Measurements from ENCODE around the gene IKZF2.

Gene IKZF2

DNA sequence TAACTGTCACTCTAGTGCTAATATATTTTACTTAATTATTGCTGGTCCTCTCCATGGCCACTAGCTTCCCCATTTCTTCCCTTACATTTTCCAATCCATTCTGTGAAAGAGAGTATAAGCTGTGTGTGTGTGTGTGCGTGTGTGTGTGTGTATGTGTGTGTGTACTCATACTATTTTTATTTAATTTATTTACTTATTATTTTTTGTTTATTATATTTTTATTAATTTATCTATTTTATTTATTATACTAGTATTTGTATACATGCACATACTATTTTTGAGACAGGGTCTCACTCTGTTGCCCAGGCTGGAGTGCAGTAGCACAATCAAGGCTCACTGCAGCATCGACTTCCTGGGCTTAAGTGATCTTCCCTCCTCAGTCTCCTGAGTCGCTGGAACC, 59.6 kb downstream of the IKZF2 start:
- DNase-seq = no peak

DNA sequence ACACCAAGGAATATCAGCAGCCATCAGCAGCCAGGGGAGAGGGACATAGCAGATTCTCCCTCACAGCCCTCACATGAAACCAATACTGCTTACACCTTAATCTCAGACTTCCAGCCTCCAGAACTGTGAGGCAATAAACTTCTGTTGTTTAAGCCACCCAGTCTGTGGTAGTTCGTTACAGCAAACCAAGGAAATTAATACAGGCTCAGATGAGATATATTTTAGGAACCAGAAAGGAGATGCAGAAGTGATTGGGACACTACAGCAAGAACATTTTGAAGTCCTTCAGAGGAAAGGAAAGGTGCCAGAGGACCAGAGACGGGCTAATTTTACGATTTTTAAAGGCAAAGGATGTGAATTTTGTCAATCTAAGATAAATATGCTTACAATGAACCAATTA, 60.6 kb downstream of the IKZF2 start:
- no peak for DNase-seq

DNA sequence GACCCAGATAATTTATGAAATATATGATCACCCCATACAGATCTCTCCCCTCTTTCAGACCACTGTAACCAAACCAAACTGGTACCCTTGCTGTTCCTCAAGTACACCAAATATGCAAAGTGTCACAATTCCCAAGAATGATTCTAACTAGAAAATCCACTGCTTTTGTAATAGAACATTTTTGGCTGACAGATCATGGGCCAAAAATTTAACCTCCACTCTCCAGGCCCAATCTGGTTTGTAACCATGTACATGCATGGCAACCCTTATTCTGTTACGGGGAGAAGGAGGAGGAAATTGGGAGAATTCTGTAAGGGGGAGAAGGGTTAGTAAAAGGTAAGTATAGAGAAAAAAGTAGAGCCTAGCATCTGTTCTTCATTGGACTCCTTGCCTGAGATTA, 62.0 kb downstream of the IKZF2 start:
- no peak for DNase-seq

DNA sequence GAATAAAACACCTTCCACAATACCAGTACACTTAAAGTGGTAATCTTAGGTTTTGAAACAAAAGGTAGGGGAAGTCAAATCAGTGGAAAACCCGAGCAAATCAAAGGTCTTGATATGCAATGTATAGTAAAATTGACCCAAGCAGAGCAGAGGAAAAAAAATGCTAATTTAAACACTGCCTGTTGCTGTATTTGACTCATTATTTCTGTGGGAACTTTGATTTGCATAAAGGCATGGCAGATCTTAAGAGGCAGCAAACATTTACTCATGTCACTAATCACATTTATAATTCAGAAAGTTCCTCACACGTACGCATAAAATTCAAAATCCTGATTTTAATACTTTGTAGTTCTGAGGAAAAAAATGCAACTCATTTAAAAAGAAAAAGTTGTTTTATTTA, 64.4 kb downstream of the IKZF2 start:
- DNase-seq = no peak

DNA sequence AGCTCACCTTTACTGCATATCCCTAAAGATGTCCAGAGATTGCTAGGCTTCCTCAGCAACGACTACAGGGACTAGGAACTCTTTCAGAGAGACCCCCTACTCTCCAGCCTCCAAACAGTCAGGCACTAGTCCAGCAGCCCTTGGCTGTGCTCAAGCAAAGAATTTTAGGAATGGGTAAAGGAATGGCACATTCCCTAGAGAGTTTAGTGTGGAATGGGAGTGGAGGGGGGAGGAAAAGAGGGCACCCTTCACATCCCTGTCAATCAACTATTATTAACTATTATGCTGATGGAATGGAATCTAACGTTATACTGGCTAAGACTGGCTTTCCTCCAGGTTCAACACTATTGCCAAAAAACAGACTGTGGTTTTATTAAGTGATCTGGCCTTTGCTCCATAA, 64.8 kb downstream of the IKZF2 start:
- DNase-seq = no peak

DNA sequence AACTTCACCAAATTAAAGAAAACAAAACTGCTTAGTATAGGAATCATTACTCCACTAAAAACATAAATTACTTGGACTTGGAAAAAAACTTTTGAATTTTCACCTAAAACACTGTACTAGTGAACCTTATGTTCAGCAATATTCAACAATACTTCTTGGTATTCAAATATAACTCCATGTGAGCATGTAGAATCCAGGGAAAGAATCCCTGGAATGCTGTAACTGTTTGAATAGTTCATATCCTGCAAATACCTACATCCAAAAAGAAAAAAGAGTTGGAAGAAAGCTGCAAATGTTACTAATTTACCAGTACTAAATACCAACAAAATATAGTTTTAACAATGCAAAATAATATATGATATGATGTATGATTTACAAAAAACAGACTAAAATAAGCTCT, 65.4 kb downstream of the IKZF2 start:
- DNase-seq = no peak

DNA sequence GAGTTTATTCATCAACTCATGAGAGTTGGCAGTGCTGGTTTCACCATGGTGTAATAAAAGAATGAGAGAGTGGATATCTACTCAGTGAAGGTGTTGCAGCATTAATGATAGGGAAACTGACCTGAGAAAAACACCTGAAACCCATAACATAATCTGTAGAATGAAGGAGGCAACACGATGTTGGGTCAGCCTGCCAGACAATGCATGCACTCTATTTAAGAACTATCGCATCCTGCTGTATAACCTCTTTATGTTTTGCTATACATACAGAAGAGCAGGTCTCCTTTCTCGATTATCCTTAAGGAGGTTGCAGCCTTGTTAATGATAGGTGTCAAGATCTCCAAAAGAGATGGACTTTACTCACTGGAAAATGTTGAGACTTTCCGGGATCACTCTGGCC, 65.9 kb downstream of the IKZF2 start:
- no peak for DNase-seq

DNA sequence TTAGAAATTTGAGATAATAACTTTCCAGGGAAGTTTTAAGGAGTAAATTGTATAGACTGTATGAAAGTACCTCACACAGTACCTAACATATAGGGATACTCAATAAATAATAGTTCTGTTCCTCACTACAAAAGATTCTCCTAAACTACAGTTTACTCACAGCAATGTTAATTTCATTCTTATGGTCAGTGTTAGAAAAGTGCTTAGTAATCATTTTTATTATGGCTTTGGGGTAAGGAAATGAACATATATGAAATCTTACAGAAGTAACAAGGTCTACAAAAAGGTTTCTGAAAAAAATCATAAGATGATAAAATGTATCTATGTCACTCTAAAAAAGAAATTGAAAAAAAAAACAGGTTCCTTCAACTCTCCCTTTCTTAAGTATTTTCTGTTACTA, 67.2 kb downstream of the IKZF2 start:
- no peak for DNase-seq

DNA sequence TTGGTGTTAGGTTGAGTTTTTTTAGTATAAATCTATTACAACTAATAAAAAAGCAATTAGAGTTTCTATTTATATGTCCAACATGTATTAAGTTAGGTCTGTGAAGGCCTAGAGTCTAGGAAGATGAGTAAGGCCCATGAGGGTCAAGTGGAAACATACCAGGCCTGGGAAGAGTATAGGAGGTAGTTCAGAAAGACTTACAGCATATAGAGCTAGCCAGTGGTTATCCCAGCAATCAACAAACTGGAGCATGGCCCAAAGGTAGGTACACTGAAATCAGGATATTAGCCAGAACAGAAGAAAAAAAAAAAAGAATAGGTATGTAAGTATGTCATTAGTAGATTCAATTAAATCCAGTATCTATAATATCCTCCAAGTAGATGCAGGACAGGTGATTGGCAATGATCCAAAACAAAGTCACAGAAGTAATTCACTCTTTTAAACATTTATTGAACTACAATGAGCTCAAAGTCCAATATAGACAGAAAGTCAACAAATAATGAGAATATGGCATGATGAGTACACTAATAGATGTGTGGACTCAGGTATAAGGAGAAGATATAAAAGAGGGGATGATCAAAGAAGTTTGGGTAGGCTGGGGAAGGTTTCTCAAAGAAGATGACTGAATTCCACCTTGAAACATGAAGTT, 70.3 kb downstream of the IKZF2 start:
- DNase-seq = no peak

DNA sequence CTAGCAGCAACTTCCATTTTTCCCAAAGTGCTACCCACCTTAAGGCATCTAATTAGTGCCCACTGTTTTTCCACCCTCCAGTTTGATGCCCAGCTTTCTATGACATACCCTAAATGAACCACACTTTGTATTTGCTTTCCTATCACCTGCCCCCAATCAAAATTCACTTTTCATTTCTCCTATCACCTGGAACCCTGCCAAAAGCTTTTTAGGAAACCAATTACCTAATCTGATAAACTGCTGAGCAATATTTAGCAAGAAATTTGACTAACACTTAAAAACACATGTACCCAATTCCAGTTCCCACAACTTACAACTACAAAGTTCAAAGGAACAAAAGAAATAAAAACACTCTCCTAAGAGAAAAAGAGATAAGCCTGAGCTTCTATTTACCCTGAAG, 71.7 kb downstream of the IKZF2 start:
- DNase-seq = no peak

DNA sequence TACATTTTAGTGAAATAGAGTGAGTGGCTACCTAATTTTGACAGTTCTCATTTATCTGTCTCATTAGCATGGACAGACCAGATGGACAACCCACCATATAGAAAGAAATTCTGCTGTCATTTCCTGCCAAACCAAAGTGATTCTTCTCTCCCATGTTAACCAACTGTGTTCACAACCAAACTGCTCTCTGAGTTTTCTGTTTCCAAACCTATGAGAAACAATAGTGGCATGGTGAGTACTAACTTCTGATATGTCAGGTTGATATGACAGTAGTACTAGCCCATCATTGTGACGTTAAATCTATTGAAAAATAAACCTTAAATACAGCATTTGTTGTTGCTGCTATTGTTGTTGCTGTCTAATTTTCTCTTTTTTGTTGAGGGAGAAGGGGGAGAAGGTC, 72.7 kb downstream of the IKZF2 start:
- no peak for DNase-seq

DNA sequence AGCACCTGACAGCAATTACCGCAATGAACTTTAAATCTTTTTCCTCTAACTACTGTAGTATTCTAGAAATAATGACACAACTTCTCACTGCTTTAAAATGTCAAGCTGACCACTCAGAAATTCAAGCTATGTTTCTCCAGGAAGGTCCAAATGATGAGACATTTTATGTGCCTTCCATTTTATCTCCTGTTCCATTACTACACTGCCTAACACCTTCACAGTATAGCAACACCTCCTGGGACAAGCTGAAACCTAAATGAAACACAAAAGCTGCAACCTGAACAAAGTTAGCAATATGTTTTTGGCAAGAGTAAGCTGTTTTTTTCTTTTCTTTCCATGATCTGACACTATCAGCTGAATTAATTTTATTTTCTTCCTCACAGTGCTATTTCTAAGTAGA, 81.9 kb downstream of the IKZF2 start:
- no peak for DNase-seq

DNA sequence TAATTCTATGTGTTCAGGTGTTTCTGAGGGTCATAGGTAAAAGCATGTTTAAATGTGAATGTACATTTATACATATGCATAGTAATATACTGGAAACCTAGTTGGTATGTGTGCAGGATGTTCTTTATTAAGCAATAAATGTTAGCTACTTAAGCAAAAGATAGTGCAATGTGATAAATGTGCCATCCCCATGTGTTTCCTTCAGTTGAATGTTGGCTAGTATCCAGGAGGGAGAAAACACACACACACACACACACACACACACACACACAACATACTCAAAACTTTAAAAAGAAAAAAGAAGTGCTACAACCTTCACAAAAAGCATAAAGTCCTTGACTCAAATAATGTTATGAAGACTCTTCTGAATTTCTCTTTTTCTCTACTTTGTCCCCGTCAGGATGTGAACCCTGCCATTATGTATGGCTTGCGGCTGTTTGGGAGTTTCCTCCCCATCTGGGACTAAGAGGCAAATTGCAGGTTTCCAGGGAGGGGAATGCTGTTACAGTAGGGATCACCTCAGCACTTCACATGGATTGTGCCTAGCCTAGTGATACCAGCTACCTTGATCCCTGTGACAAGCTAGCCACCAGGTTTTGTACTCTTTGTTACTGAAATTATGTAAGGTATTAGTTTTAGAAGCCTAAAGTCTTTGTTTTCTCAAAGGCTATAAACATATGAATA, 82.6 kb downstream of the IKZF2 start:
- no peak for DNase-seq

DNA sequence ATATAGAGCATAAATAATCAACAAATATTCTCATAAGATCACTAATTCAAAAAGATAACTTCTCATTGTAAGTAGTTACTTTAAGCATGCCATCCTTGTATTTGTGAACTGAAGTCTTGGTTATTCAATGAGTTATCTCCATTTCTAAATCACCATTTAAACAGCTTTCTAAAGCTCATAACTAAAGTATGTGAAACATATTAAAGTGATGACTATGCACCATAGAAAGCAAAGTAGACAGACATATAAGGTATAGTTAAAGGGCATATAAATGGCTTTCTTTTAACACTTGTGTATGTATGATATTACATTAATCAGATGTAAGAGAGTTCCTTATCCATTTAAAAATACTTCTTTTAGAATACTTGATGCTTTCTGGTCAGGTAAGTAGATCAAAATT, 83.5 kb downstream of the IKZF2 start:
- DNase-seq = no peak

DNA sequence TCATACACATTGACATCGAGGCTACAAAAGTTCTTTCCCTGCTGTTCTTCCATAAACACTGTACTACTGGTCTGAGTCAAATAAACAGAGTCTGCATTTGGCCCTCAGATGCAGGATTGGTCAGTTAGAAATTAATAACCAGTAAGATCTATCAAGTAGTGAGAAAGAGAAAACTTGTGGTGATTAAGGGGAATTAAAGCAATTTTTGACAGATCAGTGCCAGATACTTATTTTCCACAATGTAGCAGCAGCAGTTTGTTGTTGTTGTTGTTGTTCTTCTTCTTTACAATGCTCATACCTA, 85.0 kb downstream of the IKZF2 start:
- no peak for DNase-seq

DNA sequence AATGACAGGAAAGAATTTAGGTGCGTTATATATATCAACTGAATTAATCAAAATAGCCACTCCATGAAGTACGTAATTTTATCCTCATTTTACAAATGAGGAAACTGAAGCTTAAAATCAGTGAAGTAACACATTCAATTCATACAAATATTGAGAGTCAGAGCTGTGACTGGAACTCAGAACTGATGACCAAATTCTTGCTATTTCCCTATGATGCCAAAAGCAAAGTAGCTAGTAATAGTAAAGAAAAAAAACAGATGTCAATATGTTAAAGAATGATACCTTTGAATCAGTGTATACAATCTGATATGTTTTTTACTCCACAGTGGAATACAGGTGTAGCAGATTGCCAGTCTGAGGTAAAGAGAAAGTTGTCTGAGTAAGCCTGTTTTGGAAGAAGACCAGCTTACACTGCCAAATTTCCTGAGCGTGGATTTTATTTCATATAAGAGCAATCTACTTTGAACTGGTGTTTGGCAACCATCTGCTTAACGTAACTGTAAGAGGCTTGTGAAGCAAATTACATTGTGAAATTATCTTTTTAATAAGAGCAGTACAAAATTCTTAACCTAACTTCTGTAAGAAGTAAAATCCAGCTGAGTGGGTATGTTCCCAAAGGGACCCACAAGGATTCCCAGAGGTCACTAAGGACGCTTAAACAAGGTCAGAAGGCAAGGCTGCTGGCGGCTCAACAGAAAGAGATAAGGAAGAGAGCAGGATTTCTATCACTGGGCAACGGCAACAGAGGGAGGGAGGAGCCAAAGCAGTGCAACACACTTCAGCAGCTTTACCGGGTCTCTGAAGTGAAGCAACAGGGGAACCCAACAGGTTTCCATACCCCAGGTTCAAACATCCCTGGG, 85.6 kb downstream of the IKZF2 start:
- no peak for DNase-seq

DNA sequence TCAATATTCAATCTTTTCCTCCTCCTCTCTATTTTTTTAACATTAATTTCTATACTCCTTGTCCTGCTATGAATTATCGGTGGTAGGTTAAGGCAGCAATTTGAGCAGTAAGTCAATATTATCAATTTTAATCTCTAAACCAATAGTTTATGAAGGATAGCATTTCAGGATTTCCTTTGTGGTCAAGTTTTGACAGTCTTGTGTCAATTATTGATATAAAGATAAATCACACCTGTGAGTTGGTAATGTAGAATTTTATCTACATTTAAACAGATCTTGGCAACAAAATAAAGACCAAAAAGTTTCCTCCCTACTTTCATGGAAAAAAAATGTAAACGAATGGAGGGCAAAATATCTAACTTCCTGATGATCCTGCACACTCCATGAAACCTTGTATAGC, 87.3 kb downstream of the IKZF2 start:
- DNase-seq = no peak

DNA sequence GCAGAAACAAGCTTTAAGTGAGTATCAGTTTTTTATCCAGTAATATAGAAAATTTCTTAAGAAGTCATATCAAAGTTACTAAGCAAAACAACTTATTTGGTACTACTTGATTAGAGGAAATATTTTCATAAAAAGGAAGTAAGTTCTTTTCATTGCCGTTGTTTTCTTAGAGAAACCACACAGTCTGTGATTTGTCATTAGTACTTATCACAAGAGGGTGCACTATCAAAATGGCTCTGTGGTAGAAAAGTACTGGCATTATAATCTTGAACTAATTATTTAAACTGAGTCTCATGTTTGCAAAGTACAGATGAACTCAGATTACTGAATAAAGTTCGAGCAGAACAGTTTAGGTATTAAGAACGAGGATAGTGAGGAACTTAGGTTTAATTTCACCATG, 93.4 kb downstream of the IKZF2 start:
- DNase-seq = no peak

DNA sequence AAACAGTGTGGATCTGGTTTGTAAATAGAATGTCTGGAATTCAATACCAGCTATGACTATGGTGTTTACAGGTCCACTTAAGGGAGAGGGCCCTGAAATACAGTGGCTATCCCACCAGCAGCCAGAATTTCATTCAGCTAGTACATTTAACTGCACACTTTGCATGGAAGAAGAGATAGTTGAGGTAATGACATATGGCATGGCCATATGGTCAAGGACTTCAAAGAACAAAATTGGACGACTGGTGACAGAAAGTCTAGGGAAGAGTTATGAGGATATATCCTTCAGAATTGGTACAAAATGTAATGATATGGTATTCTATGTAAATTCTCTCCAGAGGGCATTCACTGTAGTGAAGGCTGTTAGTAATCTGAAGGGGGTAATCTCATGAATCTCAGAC, 105.0 kb downstream of the IKZF2 start:
- no peak for DNase-seq

DNA sequence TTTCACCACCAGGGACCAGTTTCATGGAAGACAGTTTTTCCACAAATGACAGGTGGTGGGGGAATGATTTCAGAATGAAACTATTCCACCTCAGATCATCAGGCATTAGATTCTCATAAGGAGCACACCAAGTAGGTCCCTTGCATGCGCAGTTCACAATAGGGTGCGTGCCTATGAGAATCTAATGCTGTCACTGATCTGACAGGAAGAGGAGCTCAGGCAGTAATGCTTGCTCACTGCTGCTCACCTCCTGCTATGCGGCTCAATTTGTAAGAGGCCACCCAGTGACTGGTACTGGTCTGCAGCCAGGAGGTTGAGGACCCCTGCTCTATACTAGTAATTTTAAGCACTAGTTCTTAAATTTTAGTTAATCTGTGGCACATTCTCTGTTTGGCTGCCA, 107.8 kb downstream of the IKZF2 start:
- no peak for DNase-seq

DNA sequence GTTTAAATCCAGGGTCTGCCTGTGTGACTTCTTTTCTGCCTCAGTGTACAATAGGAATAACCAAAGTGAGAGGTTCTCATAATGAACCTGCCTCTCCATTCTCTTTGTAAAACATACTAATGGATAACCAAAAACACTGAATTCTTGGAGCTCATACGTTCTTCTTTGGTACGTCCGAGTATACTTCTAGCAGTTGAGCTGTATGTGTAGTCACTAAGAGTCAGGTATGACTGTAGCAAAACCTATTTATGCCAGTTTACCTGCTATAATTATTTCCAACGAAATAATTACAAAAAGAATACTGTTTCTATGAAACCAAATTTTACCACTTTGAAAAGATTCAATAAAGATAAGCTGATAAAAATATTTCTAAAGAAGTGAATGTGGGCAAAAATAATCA, 109.2 kb downstream of the IKZF2 start:
- DNase-seq = no peak

DNA sequence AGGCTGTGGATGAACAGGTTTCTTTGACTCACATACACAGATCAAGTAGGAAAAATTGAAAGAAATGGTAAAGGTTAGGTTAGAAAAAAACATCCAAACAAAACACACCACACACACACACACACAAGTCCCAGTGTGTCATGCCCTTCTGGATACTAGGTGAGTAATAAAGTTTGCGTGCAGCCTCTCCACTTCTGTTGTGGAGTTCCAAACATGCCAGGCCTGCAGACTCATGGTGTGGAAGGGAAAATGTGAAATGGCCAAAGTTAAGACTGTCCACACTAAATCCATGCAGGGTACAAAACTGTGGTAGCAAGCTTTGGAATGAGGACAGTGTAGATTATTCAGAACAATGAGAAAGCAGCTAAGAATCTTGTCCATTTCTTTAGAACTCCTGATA, 114.6 kb downstream of the IKZF2 start:
- DNase-seq = no peak

DNA sequence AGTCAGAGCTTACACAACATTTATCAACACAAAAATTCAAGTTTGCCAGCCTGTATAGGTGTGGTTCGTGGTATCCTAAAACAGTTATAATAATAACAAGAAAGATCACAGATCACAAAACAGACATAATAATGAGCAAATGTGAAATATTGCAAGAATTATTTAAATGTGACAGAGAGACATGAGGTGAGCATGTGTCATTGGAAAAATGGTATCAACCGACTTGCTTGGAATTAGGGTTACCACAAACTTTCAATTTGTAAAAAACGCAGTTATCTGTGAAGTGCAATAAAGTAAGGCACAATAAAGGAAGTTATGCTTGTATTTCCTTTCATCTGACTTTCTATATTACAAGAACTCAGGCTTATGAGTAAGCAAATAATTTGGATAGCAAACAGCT, 116.8 kb downstream of the IKZF2 start:
- no peak for DNase-seq

DNA sequence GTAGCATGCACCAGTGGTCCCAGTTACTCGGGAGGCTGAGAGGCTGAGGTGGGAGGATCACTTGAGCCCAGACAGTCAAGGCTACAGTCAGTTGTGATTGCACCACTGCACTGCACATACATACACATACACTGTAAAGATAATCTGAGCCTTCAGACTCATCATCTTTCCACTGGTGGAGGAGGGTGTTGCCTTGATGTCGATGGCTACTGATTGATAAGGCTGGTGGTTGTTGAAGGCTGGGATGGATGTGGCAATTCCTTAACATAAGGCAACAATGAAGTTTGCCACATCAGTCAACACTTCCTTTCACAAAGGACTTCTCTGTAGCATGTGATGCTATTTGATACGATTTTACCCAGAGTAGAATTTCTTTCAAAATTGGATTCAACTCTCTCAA, 118.8 kb downstream of the IKZF2 start:
- no peak for DNase-seq

DNA sequence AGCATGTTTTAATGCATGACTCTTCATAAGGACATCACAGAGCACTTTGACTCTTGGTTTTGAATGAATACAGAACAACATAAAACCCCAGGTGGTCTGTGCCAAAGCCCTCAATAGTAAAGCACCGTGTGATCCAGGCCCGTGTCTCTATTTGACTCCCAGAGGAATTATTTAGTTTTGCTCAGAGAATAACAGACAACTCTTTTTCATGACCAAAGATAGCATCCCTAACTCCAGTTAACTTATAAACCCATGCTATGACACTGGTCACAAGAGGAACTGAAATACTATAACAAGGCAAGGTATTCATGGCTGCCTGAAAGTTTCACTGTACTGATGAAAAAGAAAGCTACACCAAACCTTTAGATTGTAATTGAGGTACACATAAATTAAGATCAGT, 128.4 kb downstream of the IKZF2 start:
- DNase-seq = no peak
